C4-2B (cell line): ENCODE results near the gene PLD6.

Experiments
- CTCF ChIP-seq: fragments of 450-650 bp; conservative IDR thresholded peaks from 2 replicates; pipeline ENCODE4 v1.5.1; 2017; ENCODE audit warnings: mild to moderate bottlenecking
- ZFX ChIP-seq: fragments of 450-650 bp; IDR thresholded peaks from 2 replicates; pipeline ENCODE4 v1.6.1; 2017

DNA sequence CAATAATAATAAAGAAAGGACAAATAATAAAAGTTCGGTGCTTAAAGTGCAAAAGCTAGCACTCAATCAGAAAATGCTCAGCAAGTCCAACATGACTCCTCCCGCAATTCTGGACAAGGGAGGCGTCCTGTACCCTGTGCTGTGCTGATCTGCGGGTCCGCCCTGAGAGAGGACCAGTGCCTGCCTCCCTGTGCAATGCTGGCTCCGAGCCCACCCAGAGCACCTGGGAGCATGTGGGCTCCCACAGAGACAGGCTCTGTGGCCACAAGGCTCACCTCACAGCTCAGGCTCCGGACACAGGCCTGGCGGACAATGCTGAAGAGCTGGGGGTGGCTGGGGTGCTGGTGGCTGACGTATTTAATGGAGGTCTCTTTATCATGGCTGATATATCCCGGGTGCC is 19.8 kb upstream of the PLD6 start:
- TF ChIP-seq CTCF: no peak
- TF ChIP-seq ZFX: no peak
